Measurements from ENCODE around the gene FAM53A. TPM values are rescaled to one million over a fixed set of nuclear protein-coding genes. Genes with fewer than 3 reads are reported as not detected.

The FAM53A gene, protein sequence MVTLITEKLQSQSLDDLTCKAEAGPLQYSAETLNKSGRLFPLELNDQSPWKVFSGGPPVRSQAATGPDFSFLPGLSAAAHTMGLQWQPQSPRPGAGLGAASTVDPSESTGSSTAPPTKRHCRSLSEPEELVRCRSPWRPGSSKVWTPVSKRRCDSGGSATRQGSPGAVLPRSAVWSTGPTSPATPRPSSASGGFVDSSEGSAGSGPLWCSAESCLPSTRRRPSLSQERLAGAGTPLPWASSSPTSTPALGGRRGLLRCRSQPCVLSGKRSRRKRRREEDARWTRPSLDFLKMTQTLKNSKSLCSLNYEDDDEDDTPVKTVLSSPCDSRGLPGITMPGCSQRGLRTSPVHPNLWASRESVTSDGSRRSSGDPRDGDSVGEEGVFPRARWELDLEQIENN
- 1 to 10 TPM; 1.1 to 3.3 TPM for total RNA-seq
- polyA plus RNA-seq (ENCODE audit: insufficient read length in 2 of 2), result 1 to 10 TPM; 1.5 to 3.5 TPM
- long read RNA-seq, donor 1, result 0 reads
- long read RNA-seq, donor 2, result 0 reads
- long read RNA-seq, donor 3, result 0 reads
- long read RNA-seq, donor 4, partial matches to known transcripts, result 0 of 1 reads
- long read RNA-seq, donor 4, other reads (novel, unspliced or antisense), result 0 of 1 reads

DNA sequence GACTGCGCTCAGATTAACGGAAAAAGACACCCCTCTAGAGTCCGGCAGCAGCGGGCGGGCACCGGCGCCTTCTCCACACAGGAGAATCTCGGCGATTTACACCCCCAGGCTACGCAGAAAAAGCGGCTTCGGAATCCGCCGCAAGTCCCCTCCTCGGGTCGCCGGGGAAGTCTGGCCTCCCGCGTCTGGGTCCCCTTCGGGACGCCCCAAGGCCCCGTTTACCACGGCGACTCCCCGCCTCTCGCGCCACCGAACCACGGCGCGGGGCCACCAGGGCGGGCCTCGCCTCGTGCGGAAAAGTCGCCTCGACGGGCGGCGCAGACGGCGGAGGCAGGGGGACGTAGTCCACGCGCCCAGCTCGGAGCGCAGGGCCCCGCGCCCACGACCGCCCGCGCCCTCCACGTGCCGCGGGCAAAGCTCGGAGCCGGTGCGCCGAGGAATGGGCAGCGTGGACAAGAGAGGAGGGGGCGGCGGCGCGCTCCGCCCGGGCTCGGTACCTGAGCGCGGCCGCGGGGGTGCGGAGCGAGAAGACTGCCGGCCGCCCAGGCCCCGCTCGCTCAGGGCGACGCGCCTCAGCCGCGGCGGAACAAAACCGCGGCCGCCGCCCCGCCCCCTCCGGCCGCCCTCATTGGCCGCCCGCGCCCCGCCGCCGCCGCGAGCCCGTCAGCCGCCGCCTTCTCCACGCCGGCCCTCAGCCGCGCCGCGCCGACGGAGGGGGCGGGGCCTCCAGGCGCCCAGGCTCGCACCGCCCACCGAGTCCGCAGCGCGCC lies at the start of gene FAM53A:
Gene FAM53A (minus strand): TSS at position 578 of the 770 bp plus-strand sequence. CDS start 15,572 bp downstream, outside the sequence.
- Histone ChIP-seq H3K36me3 (ENCODE audit: control insufficient read depth, insufficient read depth, low read length) (peaks cover 4% of the 10 kb centered on the region), H3K27ac (ENCODE audit: low read depth, low read length) (no peak within 1 kb of the TSS), H3K9me3 (ENCODE audit: control insufficient read depth, insufficient read depth, low read length) (no peaks in the 10 kb centered on the region), H3K27me3 (ENCODE audit: control insufficient read depth, insufficient read depth, low read length) (no peaks in the 10 kb centered on the region), H3K4me1 (ENCODE audit: control insufficient read depth, insufficient read depth, low read length) (peaks cover 13% of the 10 kb centered on the region), H3K4me3 (ENCODE audit: low read depth, low read length) (peak within 1 kb of the TSS; percentile 33)
- under 1% methylated on average over 118 of the region's 118 CpGs for WGBS (ENCODE audit: insufficient coverage)
- DNase-seq (ENCODE audit: low read depth in 4 of 6, low spot score in 6 of 6), result peak; percentile 49 to 93 (median 72)

DNA sequence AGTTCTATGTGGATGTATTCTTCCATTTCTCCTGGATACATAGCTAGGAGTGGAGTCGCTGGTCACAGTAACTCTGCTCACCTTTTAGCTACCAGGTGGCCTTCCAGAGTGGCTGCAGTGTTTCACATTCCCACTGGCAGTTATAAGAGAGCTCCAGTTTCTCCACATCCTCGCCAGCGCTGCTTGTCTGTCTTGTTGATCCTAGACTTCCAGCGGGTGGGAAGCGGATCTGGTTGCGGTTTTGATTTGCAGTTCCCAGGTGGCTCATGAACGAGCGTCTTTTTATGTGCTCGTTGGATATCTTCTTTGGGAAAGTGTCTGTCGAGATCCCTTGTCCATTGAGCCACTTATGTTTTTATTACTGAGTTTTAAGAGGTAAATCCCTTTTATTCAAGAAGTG lies 48.8 kb upstream of the FAM53A start:
- 95% methylated on average over 8 of the region's 10 CpGs for WGBS (ENCODE audit: insufficient coverage)
- Histone ChIP-seq H3K27ac (ENCODE audit: low read depth, low read length) (no peak overlapping the region), H3K9me3 (ENCODE audit: control insufficient read depth, insufficient read depth, low read length) (no peaks in the 10 kb centered on the region), H3K36me3 (ENCODE audit: control insufficient read depth, insufficient read depth, low read length) (peaks cover 76% of the 10 kb centered on the region), H3K4me1 (ENCODE audit: control insufficient read depth, insufficient read depth, low read length) (peaks cover 13% of the 10 kb centered on the region), H3K27me3 (ENCODE audit: control insufficient read depth, insufficient read depth, low read length) (no peaks in the 10 kb centered on the region), H3K4me3 (ENCODE audit: low read depth, low read length) (no peak overlapping the region)
- DNase-seq (ENCODE audit: low read depth in 4 of 6, low spot score in 6 of 6), result no peak

DNA sequence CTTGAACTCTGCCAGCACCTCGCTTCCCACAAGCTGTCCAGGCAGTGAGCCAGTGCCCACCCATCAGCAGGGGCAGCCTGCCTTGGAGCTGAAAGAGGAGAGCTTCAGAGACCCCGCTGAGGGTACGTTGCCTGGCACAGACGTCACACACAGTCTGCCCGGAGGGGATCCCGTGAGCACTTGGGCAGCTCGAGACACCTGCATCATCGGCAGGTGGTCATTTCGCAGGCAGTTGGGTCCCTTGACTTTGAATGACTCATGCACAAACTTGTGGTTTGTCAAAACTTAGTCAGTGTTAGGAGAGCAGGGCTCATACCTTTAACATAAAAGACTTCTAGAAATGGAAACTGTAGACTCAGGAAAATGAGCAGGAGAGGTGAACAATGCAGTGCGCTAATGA lies 47.1 kb upstream of the FAM53A start:
- 88% methylated on average over 7 of the region's 10 CpGs for WGBS (ENCODE audit: insufficient coverage)
- Histone ChIP-seq H3K4me1 (ENCODE audit: control insufficient read depth, insufficient read depth, low read length) (peaks cover 20% of the 10 kb centered on the region), H3K36me3 (ENCODE audit: control insufficient read depth, insufficient read depth, low read length) (peaks cover 74% of the 10 kb centered on the region), H3K27ac (ENCODE audit: low read depth, low read length) (no peak overlapping the region), H3K27me3 (ENCODE audit: control insufficient read depth, insufficient read depth, low read length) (no peaks in the 10 kb centered on the region), H3K9me3 (ENCODE audit: control insufficient read depth, insufficient read depth, low read length) (no peaks in the 10 kb centered on the region), H3K4me3 (ENCODE audit: low read depth, low read length) (no peak overlapping the region)
- DNase-seq (ENCODE audit: low read depth in 4 of 6, low spot score in 6 of 6), result no peak

DNA sequence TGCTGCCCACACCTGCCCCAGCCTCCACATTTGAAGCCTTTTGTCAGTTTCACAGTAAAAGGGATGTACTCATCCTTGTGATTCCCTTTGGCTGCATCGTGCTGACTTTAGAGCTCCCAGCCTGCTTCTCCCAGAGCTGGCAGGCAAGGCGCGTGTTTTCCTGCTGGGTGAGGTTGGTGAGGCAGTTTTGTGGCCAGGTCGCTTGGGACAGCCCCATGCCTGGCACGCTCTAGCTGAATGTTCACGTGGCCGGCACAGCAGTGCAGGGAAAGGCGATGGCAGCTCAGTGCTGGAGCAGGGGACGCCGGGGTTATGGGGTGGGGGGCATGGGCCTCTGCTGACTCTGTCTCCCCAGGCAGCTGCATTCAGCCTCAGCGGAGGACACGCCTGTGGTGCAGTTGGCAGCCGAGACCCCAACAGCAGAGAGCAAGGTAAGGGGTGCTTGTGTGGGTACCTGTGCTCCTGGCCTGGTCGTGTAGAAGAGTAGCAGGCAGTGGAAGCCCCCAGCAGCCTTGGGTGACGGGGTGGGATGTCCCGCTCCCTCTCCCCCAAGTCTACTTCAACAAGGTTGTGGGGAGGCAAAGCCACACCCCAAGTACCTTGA lies 46.5 kb upstream of the FAM53A start:
- no peak for DNase-seq (ENCODE audit: low read depth in 4 of 6, low spot score in 6 of 6)
- 98% methylated on average over 13 of the region's 16 CpGs for WGBS (ENCODE audit: insufficient coverage)
- H3K4me1 ChIP-seq (ENCODE audit: control insufficient read depth, insufficient read depth, low read length), result peaks cover 24% of the 10 kb centered on the region
- H3K36me3 ChIP-seq (ENCODE audit: control insufficient read depth, insufficient read depth, low read length), result peaks cover 74% of the 10 kb centered on the region
- H3K4me3 ChIP-seq (ENCODE audit: low read depth, low read length), result no peak overlapping the region
- H3K27me3 ChIP-seq (ENCODE audit: control insufficient read depth, insufficient read depth, low read length), result no peaks in the 10 kb centered on the region
- no peak overlapping the region for H3K27ac ChIP-seq (ENCODE audit: low read depth, low read length)
- H3K9me3 ChIP-seq (ENCODE audit: control insufficient read depth, insufficient read depth, low read length), result no peaks in the 10 kb centered on the region

DNA sequence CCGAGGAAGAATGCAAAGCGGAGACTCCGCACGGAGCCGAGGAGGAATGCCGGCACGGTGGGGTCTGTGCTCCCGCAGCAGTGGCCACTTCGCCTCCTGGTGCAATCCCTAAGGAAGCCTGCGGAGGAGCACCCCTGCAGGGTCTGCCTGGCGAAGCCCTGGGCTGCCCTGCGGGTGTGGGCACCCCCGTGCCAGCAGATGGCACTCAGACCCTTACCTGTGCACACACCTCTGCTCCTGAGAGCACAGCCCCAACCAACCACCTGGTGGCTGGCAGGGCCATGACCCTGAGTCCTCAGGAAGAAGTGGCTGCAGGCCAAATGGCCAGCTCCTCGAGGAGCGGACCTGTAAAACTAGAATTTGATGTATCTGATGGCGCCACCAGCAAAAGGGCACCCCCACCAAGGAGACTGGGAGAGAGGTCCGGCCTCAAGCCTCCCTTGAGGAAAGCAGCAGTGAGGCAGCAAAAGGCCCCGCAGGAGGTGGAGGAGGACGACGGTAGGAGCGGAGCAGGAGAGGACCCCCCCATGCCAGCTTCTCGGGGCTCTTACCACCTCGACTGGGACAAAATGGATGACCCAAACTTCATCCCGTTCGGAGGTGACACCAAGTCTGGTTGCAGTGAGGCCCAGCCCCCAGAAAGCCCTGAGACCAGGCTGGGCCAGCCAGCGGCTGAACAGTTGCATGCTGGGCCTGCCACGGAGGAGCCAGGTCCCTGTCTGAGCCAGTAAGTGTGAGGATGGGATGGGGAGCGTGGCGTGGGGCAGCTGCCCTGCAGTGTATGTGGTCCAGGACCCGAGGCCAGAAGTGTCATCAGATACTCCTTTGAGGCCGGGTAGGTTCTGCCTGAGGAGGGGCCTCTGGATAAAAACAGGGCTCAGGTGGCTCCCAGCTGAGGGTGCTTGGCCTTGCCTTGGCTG lies 44.2 kb upstream of the FAM53A start:
- Histone ChIP-seq H3K27ac (ENCODE audit: low read depth, low read length) (no peak overlapping the region), H3K36me3 (ENCODE audit: control insufficient read depth, insufficient read depth, low read length) (peaks cover 71% of the 10 kb centered on the region), H3K9me3 (ENCODE audit: control insufficient read depth, insufficient read depth, low read length) (no peaks in the 10 kb centered on the region), H3K4me1 (ENCODE audit: control insufficient read depth, insufficient read depth, low read length) (peaks cover 24% of the 10 kb centered on the region), H3K4me3 (ENCODE audit: low read depth, low read length) (no peak overlapping the region), H3K27me3 (ENCODE audit: control insufficient read depth, insufficient read depth, low read length) (no peaks in the 10 kb centered on the region)
- no peak for DNase-seq (ENCODE audit: low read depth in 4 of 6, low spot score in 6 of 6)
- 89% methylated on average over 28 of the region's 31 CpGs for WGBS (ENCODE audit: insufficient coverage)

DNA sequence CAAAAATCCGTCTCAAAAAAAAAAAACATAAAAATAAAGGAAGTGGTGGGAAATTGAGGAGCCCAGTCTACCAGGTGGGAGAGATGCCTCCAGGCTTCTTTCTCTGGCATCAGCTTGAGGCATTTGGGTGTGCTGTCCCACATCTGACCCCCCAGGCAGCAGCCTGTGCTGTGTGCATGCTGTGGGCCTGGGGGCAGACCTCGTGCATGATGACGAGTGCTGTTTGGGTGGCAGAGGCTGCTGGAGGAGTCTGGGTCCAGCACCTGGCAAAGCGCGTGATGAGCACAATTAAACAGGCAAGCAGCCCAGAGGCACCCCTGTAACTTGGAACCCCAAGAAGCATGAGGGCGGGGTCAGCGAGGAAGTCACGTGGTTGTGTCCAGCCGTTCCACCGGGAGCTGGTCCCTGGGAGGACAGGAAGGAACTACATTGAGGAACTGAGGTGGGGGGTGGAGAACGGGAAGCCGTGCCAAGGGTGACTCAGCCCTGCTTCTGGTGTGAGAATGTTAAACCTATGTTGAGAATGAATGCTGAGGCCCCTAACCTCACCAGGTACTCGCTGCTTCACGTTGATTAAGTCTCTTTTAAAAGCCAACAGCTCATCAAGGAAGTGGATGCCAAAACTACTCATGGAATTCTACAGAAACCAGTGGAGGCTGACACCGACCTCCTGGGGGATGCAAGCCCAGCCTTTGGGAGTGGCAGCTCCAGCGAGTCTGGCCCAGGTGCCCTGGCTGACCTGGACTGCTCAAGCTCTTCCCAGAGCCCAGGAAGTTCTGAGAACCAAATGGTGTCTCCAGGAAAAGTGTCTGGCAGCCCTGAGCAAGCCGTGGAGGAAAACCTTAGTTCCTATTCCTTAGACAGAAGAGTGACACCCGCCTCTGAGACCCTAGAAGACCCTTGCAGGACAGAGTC lies 43.3 kb upstream of the FAM53A start:
- Histone ChIP-seq H3K4me3 (ENCODE audit: low read depth, low read length) (no peak overlapping the region), H3K9me3 (ENCODE audit: control insufficient read depth, insufficient read depth, low read length) (no peaks in the 10 kb centered on the region), H3K36me3 (ENCODE audit: control insufficient read depth, insufficient read depth, low read length) (peaks cover 67% of the 10 kb centered on the region), H3K27ac (ENCODE audit: low read depth, low read length) (no peak overlapping the region), H3K4me1 (ENCODE audit: control insufficient read depth, insufficient read depth, low read length) (peaks cover 32% of the 10 kb centered on the region), H3K27me3 (ENCODE audit: control insufficient read depth, insufficient read depth, low read length) (no peaks in the 10 kb centered on the region)
- 92% methylated on average over 17 of the region's 18 CpGs for WGBS (ENCODE audit: insufficient coverage)
- no peak for DNase-seq (ENCODE audit: low read depth in 4 of 6, low spot score in 6 of 6)

DNA sequence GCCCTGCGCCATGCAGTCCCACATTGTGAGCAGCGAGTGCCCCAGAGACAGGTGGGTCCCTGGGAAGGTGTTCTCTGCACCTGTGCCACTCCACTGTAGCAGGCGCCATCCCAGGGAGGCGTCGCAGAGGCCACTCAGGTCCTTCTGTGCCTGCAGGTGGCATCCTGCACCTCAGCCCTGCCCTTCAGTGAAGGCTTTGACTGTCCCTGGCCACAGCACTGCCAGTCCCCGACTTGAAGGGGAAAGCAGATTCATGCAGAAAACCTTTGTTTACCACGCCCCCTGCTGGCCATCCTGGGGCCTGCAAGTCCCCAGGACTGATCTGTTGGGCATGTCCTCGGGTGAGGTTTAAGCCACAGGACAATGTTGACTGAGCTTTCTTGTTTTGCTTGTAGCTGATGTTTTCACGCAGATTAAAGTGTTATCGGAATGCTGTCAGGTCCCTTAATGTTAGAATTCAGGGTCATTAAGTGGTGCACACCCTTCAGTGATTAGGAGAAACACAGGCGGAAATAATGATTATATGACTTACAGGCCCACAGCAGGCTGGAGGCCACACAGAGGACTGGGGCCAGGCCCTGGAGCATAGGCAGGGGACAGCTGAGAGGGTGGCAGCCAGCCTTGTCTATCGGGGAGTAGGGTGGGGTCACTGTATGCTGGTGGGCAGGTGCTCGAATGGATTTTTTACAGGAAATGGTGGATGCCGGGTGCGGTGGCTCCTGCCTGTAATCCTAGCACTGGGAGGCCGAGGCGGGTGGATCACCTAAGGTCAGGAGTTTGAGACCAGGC lies 42.2 kb upstream of the FAM53A start:
- peak in 5 of 6 donors; percentile 74 to 97 (median 83) for DNase-seq (ENCODE audit: low read depth in 4 of 6, low spot score in 6 of 6)
- no peaks in the 10 kb centered on the region for H3K9me3 ChIP-seq (ENCODE audit: control insufficient read depth, insufficient read depth, low read length)
- 52% methylated on average over 12 of the region's 17 CpGs for WGBS (ENCODE audit: insufficient coverage)
- peaks cover 42% of the 10 kb centered on the region for H3K4me1 ChIP-seq (ENCODE audit: control insufficient read depth, insufficient read depth, low read length)
- peaks cover 67% of the 10 kb centered on the region for H3K36me3 ChIP-seq (ENCODE audit: control insufficient read depth, insufficient read depth, low read length)
- H3K4me3 ChIP-seq (ENCODE audit: low read depth, low read length), result no peak overlapping the region
- H3K27ac ChIP-seq (ENCODE audit: low read depth, low read length), result no peak overlapping the region
- H3K27me3 ChIP-seq (ENCODE audit: control insufficient read depth, insufficient read depth, low read length), result no peaks in the 10 kb centered on the region

DNA sequence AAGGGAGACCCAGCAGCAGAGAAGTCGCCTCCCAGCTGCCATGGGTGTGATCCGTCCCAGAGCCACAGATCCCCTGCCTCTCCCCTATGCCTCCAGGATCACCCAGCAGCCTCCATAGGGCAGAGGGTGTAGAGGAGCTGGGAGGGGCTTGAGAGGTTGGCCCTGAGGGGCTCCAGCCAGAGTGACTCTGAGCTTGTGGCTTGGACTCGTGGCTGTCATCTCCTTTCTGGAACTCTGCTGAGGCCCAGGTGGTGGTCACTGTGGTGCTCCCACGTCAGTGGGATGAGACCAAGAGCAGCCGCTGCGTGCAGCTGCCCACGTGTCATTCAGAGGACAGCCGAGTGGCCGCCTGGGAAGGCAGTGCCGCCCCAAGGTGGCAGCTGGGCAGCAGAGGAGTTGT lies 41.4 kb upstream of the FAM53A start:
- Histone ChIP-seq H3K4me3 (ENCODE audit: low read depth, low read length) (no peak overlapping the region), H3K27ac (ENCODE audit: low read depth, low read length) (no peak overlapping the region), H3K27me3 (ENCODE audit: control insufficient read depth, insufficient read depth, low read length) (no peaks in the 10 kb centered on the region), H3K9me3 (ENCODE audit: control insufficient read depth, insufficient read depth, low read length) (no peaks in the 10 kb centered on the region), H3K4me1 (ENCODE audit: control insufficient read depth, insufficient read depth, low read length) (peaks cover 42% of the 10 kb centered on the region), H3K36me3 (ENCODE audit: control insufficient read depth, insufficient read depth, low read length) (peaks cover 59% of the 10 kb centered on the region)
- 92% methylated on average over 8 of the region's 10 CpGs for WGBS (ENCODE audit: insufficient coverage)
- DNase-seq (ENCODE audit: low read depth in 4 of 6, low spot score in 6 of 6), result no peak
